Neutrophil (primary cell): Measurements from ENCODE around the gene OBSCN.

ENCODE experiments used
- H3K27ac ChIP-seq: fragments of 200-600 bp; sonication (generic); 2 replicates; pipeline ENCODE4 v1.5.1; 2016; ENCODE audit warnings: mild to moderate bottlenecking, moderate library complexity
- H3K27me3 ChIP-seq: fragments of 200-600 bp; sonication (generic); 2 replicates; pipeline ENCODE4 v1.6.0; 2016; ENCODE audit warnings: mild to moderate bottlenecking
- H3K36me3 ChIP-seq: fragments of 200-600 bp; sonication (generic); 2 replicates; pipeline ENCODE4 v1.5.1; 2017
- H3K4me1 ChIP-seq, 2 experiments: fragments of 200-600 bp in 1 of 2; sonication (generic) in 1 of 2; 1 replicate in 1 of 2; 2 replicates in 1 of 2; pipeline versions ENCODE4 v1.5.1 to v1.6.1; 2013 to 2016; ENCODE audit warnings: low read depth in 1 of 2, low read length in 1 of 2, mild to moderate bottlenecking in 1 of 2, moderate library complexity in 1 of 2; ENCODE audit not compliant: control insufficient read depth in 1 of 2, insufficient read depth in 1 of 2
- H3K4me3 ChIP-seq, 2 experiments: fragments of 200-600 bp in 1 of 2; sonication (generic) in 1 of 2; 1 replicate in 1 of 2; 2 replicates in 1 of 2; pipeline ENCODE4 v1.5.1; 2013 to 2016; ENCODE audit warnings: low read depth in 1 of 2, low read length in 1 of 2, mild to moderate bottlenecking in 1 of 2, moderate library complexity in 1 of 2
- H3K9me3 ChIP-seq: fragments of 200-600 bp; sonication (generic); 2 replicates; pipeline ENCODE4 v1.5.1; 2016
- CTCF ChIP-seq: fragments of 200-600 bp; sonication (generic); IDR thresholded peaks from 2 replicates; pipeline ENCODE4 v1.5.1; 2016; ENCODE audit warnings: antibody characterized with exemption

Gene OBSCN

GRCh38 chr1:228400692-228401454, 193.0 kb downstream of the OBSCN start:
- Histone ChIP-seq H3K4me1 (peaks cover 20% of the 10 kb centered on the region in 2 experiments), H3K36me3 (peaks cover 81% of the 10 kb centered on the region), H3K27me3 (no peaks in the 10 kb centered on the region), H3K4me3 (no peak overlapping the region), H3K27ac (no peak overlapping the region), H3K9me3 (no peaks in the 10 kb centered on the region)
- no peak for TF ChIP-seq CTCF

GRCh38 chr1:228401782-228402640, 194.2 kb downstream of the OBSCN start:
- Histone ChIP-seq H3K27ac (no peak overlapping the region), H3K9me3 (no peaks in the 10 kb centered on the region), H3K4me3 (no peak overlapping the region), H3K4me1 (peaks cover 20 to 25% of the 10 kb centered on the region in 2 experiments), H3K27me3 (no peaks in the 10 kb centered on the region), H3K36me3 (peaks cover 70% of the 10 kb centered on the region)
- no peak for TF ChIP-seq CTCF

GRCh38 chr1:228402641-228403025, 194.8 kb downstream of the OBSCN start:
- Histone ChIP-seq H3K4me1 (peaks cover 26 to 31% of the 10 kb centered on the region in 2 experiments), H3K27me3 (no peaks in the 10 kb centered on the region), H3K9me3 (no peaks in the 10 kb centered on the region), H3K4me3 (no peak overlapping the region), H3K27ac (no peak overlapping the region), H3K36me3 (peaks cover 64% of the 10 kb centered on the region)
- TF ChIP-seq CTCF, result no peak

- Histone ChIP-seq H3K36me3 (peaks cover 58% of the 10 kb centered on the region), H3K4me3 (no peak overlapping the region), H3K27me3 (no peaks in the 10 kb centered on the region), H3K27ac (no peak overlapping the region), H3K9me3 (no peaks in the 10 kb centered on the region), H3K4me1 (peaks cover 29 to 33% of the 10 kb centered on the region in 2 experiments)
- no peak for TF ChIP-seq CTCF
Measured at GRCh38 chr1:228403231-228403631, 195.4 kb downstream of the OBSCN start.

- H3K4me1 ChIP-seq, result peaks cover 29 to 33% of the 10 kb centered on the region in 2 experiments
- no peak overlapping the region for H3K27ac ChIP-seq
- no peaks in the 10 kb centered on the region for H3K27me3 ChIP-seq
- TF ChIP-seq CTCF, result no peak
- peaks cover 48% of the 10 kb centered on the region for H3K36me3 ChIP-seq
- H3K9me3 ChIP-seq, result no peaks in the 10 kb centered on the region
- no peak overlapping the region for H3K4me3 ChIP-seq
Measured at GRCh38 chr1:228404107-228404720, 196.4 kb downstream of the OBSCN start.
